ENCODE measurements around the gene SEC24B. TPM values are rescaled to one million over a fixed set of nuclear protein-coding genes. Genes with fewer than 3 reads are reported as not detected.

Gene SEC24B
- total RNA-seq, 1 experiment from 2014 or later: 27.1 TPM

GRCh38 chr4:109486007-109486406, 52.4 kb downstream of the SEC24B start:
- H2AK5ac ChIP-seq (ENCODE audit: insufficient read length, low read length): no peak overlapping the region
- no peak overlapping the region for H3K27ac ChIP-seq (ENCODE audit: insufficient read length, low read depth, low read length)
- H3K9ac ChIP-seq (ENCODE audit: extremely low read depth, insufficient read length, low read length): no peak overlapping the region
- H2BK12ac ChIP-seq (ENCODE audit: insufficient read length, low read depth, low read length): no peak overlapping the region
- no peaks in the 10 kb centered on the region for H3K27me3 Mint-ChIP-seq (ENCODE audit: low read depth)
- no peak overlapping the region for H3T11ph ChIP-seq (ENCODE audit: low read length)
- WGBS (ENCODE audit: extremely low coverage, insufficient read length, low lambda C conversion rate): no CpG with 5 or more reads among the region's 1 CpG
- H3K79me1 ChIP-seq (ENCODE audit: insufficient read depth, low read depth, low read length, poor library complexity, severe bottlenecking): peaks cover 3% of the 10 kb centered on the region
- peak overlapping the region in 1 of 3 experiments; percentile 49; a peak in 1 of 7 replicates for H3K27ac Mint-ChIP-seq
- H2BK120ac ChIP-seq (ENCODE audit: low read depth, low read length, poor library complexity, severe bottlenecking): no peak overlapping the region
- no peak overlapping the region for H3K14ac ChIP-seq (ENCODE audit: insufficient read depth, low read length)
- H3K18ac ChIP-seq (ENCODE audit: insufficient read length, low read depth, low read length): no peak overlapping the region
- no peak overlapping the region for H3K4ac ChIP-seq (ENCODE audit: low read depth, low read length)
- no peak overlapping the region for H3K23ac ChIP-seq (ENCODE audit: insufficient read length, low read depth, low read length)
- H3K4me3 Mint-ChIP-seq: no peak overlapping the region
- H4K8ac ChIP-seq (replicated peaks; ENCODE audit: insufficient read length, low read depth, low read length): no peak overlapping the region
- H3K27me3 ChIP-seq (ENCODE audit: insufficient read depth, low read length): no peaks in the 10 kb centered on the region
- peaks cover 3 to 8% of the 10 kb centered on the region in 2 experiments; a peak in 2 of 4 replicates for H3K4me1 Mint-ChIP-seq
- H4K5ac ChIP-seq (ENCODE audit: insufficient read length, low read depth, low read length): no peak overlapping the region
- H3K79me2 ChIP-seq (ENCODE audit: insufficient read depth, low read length): 0 out of 2 replicates have a peak, but pooled peaks cover 2% of the 10 kb centered on the region
- H3K36me3 Mint-ChIP-seq (ENCODE audit: insufficient read depth in 1 of 3, low read depth in 3 of 3): peaks cover 8 to 26% (median 20%) of the 10 kb centered on the region in 3 experiments; a peak in 6 of 7 replicates
- no peaks in the 10 kb centered on the region for H3K9me3 ChIP-seq (ENCODE audit: control insufficient read depth, low read depth, low read length)
- no peak overlapping the region for H3K4me2 ChIP-seq (ENCODE audit: insufficient read depth, insufficient read length, low read length)
- H2BK20ac ChIP-seq (ENCODE audit: low read depth, low read length, poor library complexity, severe bottlenecking): no peak overlapping the region
- no peak overlapping the region for H2AFZ ChIP-seq (ENCODE audit: low read length)
- H3K23me2 ChIP-seq (ENCODE audit: insufficient read length, low read depth, low read length, poor library complexity, severe bottlenecking): no peaks in the 10 kb centered on the region
- no peak overlapping the region for H2BK5ac ChIP-seq (ENCODE audit: insufficient read length, low read length)
- no peak overlapping the region for H3K56ac ChIP-seq (ENCODE audit: insufficient read length, low read depth, low read length)
- no peak for TF ChIP-seq CTCF (conservative IDR thresholded peaks at IDR 0.05)
- H4K20me1 ChIP-seq (ENCODE audit: control insufficient read depth, insufficient read depth, insufficient read length): no peaks in the 10 kb centered on the region
- no peaks in the 10 kb centered on the region for H3K9me3 Mint-ChIP-seq
- no peak overlapping the region for H4K91ac ChIP-seq (ENCODE audit: insufficient read length, low read depth, low read length)
- no peaks in the 10 kb centered on the region for H3K4me1 ChIP-seq (ENCODE audit: insufficient read depth, low read length)
- DNase-seq: no peak
- no peak overlapping the region for H2BK15ac ChIP-seq (ENCODE audit: low read depth, low read length)

Data from H9 (cell line).